Epithelial cell of esophagus (primary cell): ENCODE results near the gene CTR9.

Experiments used
- DNase-seq: peaks from one replicate; pipeline ENCODE4 v3.0.0; 2010; ENCODE audit warnings: low read depth
- H3K4me3 ChIP-seq: 2 replicates; pipeline ENCODE4 v1.5.1; 2011; ENCODE audit warnings: mild to moderate bottlenecking, low read length, control low read depth
- TF ChIP-seq, protein P1 (sequence below): IDR thresholded peaks from 2 replicates; pipeline ENCODE4 v1.5.1; 2011; ENCODE audit warnings: low read depth, mild to moderate bottlenecking, low read length, control low read depth, inconsistent platforms; ENCODE audit not compliant: insufficient read depth; ENCODE audit errors: missing control alignments

CTR9 gene

DNA sequence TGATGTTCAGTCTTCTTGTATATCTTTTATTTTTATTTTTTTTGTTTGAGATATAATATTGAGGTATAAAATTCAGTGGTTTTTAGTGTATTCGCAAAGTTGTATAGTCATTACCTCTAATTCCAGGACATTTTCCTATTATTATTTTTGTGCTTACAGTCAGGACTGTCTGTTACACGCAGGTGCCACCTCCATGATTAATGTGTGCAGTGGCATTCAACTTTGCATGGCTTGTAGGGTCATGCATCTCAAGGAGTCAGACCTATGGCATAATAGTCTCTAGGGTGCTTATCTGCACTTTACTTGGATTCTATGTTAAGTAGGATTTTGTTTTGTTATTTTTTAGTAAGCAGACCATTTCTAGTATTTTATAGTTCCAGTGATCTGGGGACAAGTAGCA lies 1.0 kb downstream of the CTR9 start:
- peak; percentile 67 for DNase-seq
- TF ChIP-seq, protein P1, sequence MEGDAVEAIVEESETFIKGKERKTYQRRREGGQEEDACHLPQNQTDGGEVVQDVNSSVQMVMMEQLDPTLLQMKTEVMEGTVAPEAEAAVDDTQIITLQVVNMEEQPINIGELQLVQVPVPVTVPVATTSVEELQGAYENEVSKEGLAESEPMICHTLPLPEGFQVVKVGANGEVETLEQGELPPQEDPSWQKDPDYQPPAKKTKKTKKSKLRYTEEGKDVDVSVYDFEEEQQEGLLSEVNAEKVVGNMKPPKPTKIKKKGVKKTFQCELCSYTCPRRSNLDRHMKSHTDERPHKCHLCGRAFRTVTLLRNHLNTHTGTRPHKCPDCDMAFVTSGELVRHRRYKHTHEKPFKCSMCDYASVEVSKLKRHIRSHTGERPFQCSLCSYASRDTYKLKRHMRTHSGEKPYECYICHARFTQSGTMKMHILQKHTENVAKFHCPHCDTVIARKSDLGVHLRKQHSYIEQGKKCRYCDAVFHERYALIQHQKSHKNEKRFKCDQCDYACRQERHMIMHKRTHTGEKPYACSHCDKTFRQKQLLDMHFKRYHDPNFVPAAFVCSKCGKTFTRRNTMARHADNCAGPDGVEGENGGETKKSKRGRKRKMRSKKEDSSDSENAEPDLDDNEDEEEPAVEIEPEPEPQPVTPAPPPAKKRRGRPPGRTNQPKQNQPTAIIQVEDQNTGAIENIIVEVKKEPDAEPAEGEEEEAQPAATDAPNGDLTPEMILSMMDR = no peak
- peak overlapping the region; percentile 94 for H3K4me3 ChIP-seq

DNA sequence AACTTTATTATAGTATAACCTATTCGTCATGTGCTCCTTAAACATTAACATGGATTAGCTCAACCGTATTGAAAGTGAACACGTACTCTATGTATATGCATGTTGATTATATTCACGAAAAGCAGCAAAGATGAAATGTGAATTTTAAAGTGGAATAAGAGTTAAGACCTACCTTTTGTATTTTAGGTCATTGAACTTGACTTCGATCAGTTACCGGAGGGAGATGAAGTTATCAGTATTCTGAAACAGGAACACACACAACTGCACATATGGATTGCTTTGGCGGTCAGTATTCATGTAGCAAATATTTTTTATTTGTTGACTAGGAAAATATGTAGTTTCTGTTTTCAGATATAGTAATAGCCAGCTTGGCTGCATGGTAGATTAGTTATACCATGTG lies 1.4 kb downstream of the CTR9 start:
- H3K4me3 ChIP-seq = peak overlapping the region; percentile 94
- no peak for DNase-seq
- TF ChIP-seq, protein P1 = no peak

DNA sequence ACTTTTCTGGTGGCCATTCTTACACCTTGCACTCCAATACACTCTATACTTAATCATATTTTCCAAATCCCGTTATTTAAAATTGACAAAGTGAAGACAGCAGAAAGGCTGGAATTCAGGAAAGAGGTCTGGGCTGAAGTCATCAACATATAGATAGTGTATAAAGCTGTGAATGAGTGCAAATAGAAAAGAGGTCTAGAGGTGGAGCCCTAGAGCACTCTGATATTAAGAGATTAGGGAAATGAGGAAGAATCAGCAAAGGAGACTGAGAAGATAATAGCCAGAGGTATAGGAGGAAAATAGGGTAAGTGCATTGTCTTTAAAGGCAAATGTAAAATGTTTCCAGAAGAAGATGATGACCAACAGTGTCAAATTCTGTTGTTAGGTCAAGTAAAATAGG lies 7.9 kb downstream of the CTR9 start:
- TF ChIP-seq, protein P1 = peak; percentile 27
- DNase-seq = peak; percentile 9

DNA sequence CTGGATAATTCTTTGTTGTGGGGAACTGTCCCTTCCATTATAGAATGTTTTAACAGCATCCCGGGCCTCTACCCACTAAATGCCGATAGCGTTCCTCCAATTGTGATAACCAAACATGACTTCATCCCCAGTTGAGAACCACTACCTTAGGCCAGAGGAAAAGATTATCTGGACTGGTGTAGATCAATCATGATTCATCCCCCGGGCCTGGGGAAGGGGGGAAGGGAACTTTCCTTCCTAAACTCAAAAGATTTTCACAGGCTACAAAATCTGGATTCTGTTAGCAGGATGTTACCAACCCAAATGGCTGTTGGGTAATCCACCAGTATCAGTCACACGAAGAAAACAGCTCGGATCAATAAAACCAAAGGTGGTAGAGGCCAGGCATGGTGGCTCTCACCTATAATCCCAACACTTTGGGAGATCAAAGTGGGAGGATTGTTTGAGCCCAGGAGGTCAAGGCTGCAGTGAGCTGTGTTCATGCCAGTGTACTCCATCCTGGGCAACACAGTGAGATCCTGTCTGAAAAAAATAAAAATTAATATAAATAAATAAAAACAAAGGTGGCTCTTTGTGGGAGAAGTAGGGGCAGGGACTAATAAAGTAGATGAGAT lies 10.1 kb downstream of the CTR9 start:
- no peak overlapping the region for H3K4me3 ChIP-seq
- TF ChIP-seq, protein P1 = no peak
- no peak for DNase-seq

More for the DNA sequence above, 7.9 kb downstream of the CTR9 start:
- H3K4me3 ChIP-seq = no peak overlapping the region

DNA sequence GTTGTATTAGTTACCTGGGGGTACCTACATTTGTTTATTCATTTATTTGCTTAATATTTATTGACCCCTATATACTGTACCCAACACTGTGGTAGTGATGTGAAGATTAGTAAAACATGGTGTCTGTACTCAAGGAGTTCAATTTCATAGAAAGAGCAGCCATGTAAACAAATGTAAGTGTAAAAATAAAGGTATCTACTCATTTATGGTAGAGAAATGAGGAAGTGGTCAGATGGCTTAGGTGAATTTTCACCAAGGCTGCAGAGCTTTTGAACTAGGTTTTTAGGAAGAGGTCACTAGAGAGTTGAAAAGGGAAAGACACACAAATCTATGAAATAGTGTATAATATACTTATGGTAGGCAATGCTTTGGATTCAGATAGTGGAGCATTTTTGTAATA lies 11.1 kb downstream of the CTR9 start:
- DNase-seq = no peak
- TF ChIP-seq, protein P1 = no peak
- H3K4me3 ChIP-seq = no peak overlapping the region

DNA sequence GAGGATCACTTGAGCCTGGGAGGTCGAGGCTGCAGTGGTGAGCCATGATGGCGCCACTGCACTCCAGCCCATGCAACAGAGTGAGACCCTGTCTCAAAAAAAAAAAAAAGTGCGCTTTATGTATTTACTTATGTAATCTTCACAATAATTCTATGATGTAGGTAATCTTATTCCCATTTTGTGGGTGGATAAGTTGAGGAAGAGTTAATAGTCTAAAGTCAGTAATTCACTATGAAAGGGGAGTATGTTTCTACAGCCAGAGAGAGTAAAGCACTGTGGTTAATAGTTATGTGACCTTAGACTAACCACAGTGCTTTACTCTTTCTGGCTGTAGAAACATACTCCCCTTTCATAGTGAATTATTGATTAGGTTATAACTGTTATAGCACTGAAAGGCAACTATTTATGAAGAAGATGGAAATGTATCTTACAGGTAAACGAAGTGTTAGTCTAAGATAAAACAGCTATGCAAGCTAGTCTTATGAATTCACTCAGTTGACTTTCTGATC lies 11.9 kb downstream of the CTR9 start:
- no peak overlapping the region for H3K4me3 ChIP-seq
- TF ChIP-seq, protein P1 = no peak
- DNase-seq = no peak

DNA sequence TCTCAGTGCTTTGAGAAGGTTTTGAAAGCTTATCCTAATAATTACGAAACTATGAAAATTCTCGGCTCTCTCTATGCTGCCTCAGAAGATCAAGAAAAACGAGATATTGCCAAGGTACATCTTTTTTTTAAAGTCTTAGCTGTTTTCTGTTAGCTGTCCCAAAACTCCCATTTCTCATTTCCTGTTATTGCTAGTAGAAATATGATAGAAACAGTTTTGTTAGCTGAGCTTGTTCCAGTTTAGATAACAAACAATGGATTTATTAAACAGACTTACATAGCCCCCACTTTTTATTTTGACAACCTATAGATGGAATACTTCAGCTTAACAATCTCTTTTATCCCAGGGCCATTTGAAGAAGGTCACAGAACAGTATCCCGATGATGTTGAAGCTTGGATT lies 12.7 kb downstream of the CTR9 start:
- H3K4me3 ChIP-seq = no peak overlapping the region
- TF ChIP-seq, protein P1 = no peak
- DNase-seq = no peak
